A375 (cell line): Measurements from ENCODE around the gene DUSP7. TPM values are rescaled to one million over a fixed set of nuclear protein-coding genes. Genes with fewer than 3 reads are reported as not detected.

ENCODE experiments used
- total RNA-seq: library from RNA; depleted of rRNA; stranded (reverse); fragments of >200 nt; shearing (Covaris generic); gene quantifications from 2 replicates; pipeline ENCODE4 v1.2.3, GENCODE V29; 2014; rRNA removed

The DUSP7 gene
- total RNA-seq: 28.4 and 29.2 TPM in 2 replicates

DNA sequence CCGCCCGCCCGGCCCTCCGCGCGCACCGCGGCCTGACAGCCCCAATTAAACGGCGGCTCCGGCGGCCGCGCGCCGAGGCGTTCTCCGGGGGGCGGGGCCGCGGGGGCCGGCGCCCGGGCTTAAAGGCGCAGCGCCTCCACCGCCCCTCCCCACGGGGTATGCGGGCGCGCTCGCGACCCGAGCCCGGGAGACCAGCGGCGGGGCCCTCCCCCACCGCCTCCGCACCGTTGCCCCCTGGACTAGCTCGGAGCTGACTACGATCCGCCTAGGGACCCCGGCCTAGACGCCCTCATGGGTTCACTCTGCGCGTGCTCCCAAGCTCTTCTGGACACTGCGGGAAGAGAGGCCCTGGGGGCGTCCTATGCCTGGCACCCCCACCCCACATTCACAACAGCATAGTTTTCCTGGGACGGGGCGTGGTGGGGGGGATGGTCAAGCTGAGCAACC, at the start of gene DUSP7:
Gene DUSP7 (minus strand): TSS at position 51 of the 447 bp plus-strand sequence. CDS start 205 bp downstream, outside the sequence.

Other genes with a start within 250 kb of the DUSP7 start
- gene IQCF2, start 195.0 kb downstream of the DUSP7 start, total RNA-seq: not detected in 2 replicates
- gene IQCF5, start 181.0 kb downstream of the DUSP7 start, total RNA-seq: not detected in 2 replicates
- not detected in 2 replicates for gene IQCF1, start 153.2 kb downstream of the DUSP7 start, total RNA-seq
- gene RRP9, start 114.7 kb downstream of the DUSP7 start, total RNA-seq: 67.1 and 72.3 TPM in 2 replicates
- gene PARP3, start 114.2 kb downstream of the DUSP7 start, total RNA-seq: 29.2 and 39.1 TPM in 2 replicates
- gene GPR62, start 101.2 kb downstream of the DUSP7 start, total RNA-seq: 0.40 TPM in 1 of 2 replicates, not detected in the other
- 147 and 161 TPM in 2 replicates for gene PCBP4, start 89.1 kb downstream of the DUSP7 start, total RNA-seq
- gene ABHD14B, start 82.5 kb downstream of the DUSP7 start, total RNA-seq: 62.9 and 81.4 TPM in 2 replicates
- 13.7 and 14.8 TPM in 2 replicates for gene ABHD14A, start 81.5 kb downstream of the DUSP7 start, total RNA-seq
- 160 and 207 TPM in 2 replicates for gene ACY1, start 73.0 kb downstream of the DUSP7 start, total RNA-seq
- gene RPL29, start 60.7 kb downstream of the DUSP7 start, total RNA-seq: 1,860 and 1,974 TPM in 2 replicates
- 21.6 and 23.9 TPM in 2 replicates for gene POC1A, start 97.9 kb upstream of the DUSP7 start, total RNA-seq
- gene ALAS1, start 141.6 kb upstream of the DUSP7 start, total RNA-seq: 50.7 TPM in 2 replicates
- gene TLR9, start 169.1 kb upstream of the DUSP7 start, total RNA-seq: not detected in 2 replicates
- 180 and 215 TPM in 2 replicates for gene TWF2, start 182.6 kb upstream of the DUSP7 start, total RNA-seq
- 16.3 and 17.4 TPM in 2 replicates for gene PPM1M, start 189.2 kb upstream of the DUSP7 start, total RNA-seq
- gene WDR82, start 222.1 kb upstream of the DUSP7 start, total RNA-seq: 31.2 and 32.3 TPM in 2 replicates
- gene GLYCTK, start 231.3 kb upstream of the DUSP7 start, total RNA-seq: 17.6 and 22.7 TPM in 2 replicates